Aorta (tissue), 5 donors: ENCODE measurements around the gene STX8. TPM values are rescaled to one million over a fixed set of nuclear protein-coding genes. Genes with fewer than 3 reads are reported as not detected.
A peak's percentile ranks its signal among the peaks of the same experiment; 100 is the strongest.

Experiments used
- ATAC-seq: fragments of 200-7000 bp; cut with Tn5 transposase; one replicate; pipeline ENCODE4 v1.9.1; 2022; ENCODE audit warnings: moderate library complexity; ENCODE audit not compliant: low FRiP score
- DNase-seq, 2 donors: peaks; one replicate each; pipeline ENCODE4 v3.0.0-alpha.2; 2020
- H3K27ac ChIP-seq, 2 donors: one replicate each; pipeline ENCODE4 v1.5.1; 2013; ENCODE audit warnings: low read length in 2 of 2, mild to moderate bottlenecking in 2 of 2, moderate library complexity in 2 of 2, control low read depth in 1 of 2, inconsistent platforms in 1 of 2, low read depth in 1 of 2
- H3K27me3 ChIP-seq, 2 donors: one replicate each; pipeline ENCODE4 v1.6.1; 2013; ENCODE audit warnings: control low read depth in 1 of 2, low read length in 1 of 2, mild to moderate bottlenecking in 1 of 2, moderate library complexity in 1 of 2; ENCODE audit not compliant: insufficient read depth in 2 of 2, control insufficient read depth in 1 of 2
- H3K36me3 ChIP-seq, 2 donors: one replicate each; pipeline ENCODE4 v1.6.1; 2013; ENCODE audit warnings: control low read depth in 1 of 2, low read length in 1 of 2, mild to moderate bottlenecking in 1 of 2; ENCODE audit not compliant: insufficient read depth in 2 of 2, control insufficient read depth in 1 of 2
- H3K4me1 ChIP-seq, 2 donors: one replicate each; pipeline ENCODE4 v1.6.1; 2013; ENCODE audit warnings: low read length in 2 of 2, control low read depth in 1 of 2, mild to moderate bottlenecking in 1 of 2, moderate library complexity in 1 of 2; ENCODE audit not compliant: insufficient read depth in 2 of 2, control insufficient read depth in 1 of 2
- H3K4me3 ChIP-seq, 2 donors: one replicate each; pipeline ENCODE4 v1.5.1; 2013; ENCODE audit warnings: low read length in 2 of 2, control low read depth in 1 of 2, mild to moderate bottlenecking in 1 of 2
- H3K9me3 ChIP-seq: one replicate; pipeline ENCODE4 v1.6.1; 2013; ENCODE audit warnings: mild to moderate bottlenecking, low read length; ENCODE audit not compliant: control insufficient read depth
- WGBS, 2 donors: extraction: QIAGEN DNeasy Blood & Tissue Kit; methylation state at CpG; one replicate each; pipeline ENCODE4 v1.1.7; 2013; 5-methylcytosine and 5-hydroxymethylcytosine counted together
- intact Hi-C, 2 donors: fragments of 100-400 bp; cut with DNase I; formaldehyde crosslinking; loops; one replicate each; pipeline versions ENCODE4 v1.14.2 to v1.15.0; 2022
- polyA plus RNA-seq, 2 donors: library from polyadenylated mRNA; stranded (reverse); fragments of 200-250 nt; gene quantifications; one replicate each; pipeline ENCODE4 v1.2.3, GENCODE V29; 2013
- total RNA-seq, 2 donors: library from RNA; stranded (reverse); fragmentation: NEBNext Ultra II Directional; extraction: Animal tissue kit (Norgen Biotek cat#: 25700); gene quantifications; one replicate each; pipeline ENCODE4 v1.2.1, GENCODE V29; 2021
- donor health status: healthy with polysubstance abuse.
- donor health status: Bipolar disorder and iron deficiency.
- donor health status: DM: no; HTN: no; CAD: no.
- donor health status: DM: no; HTN: no; CAD: no.
- donor health status: DM: yes; HTN: yes; CAD: no.

The STX8 gene
- total and polyA plus RNA-seq, 4 donors: 57.4 to 108 (median 68.5) TPM

GRCh38 chr17:9298776-9299295 is 276.8 kb downstream of the STX8 start:
- Histone ChIP-seq H3K27me3 (no peaks in the 10 kb centered on the region), H3K36me3 (no peaks in the 10 kb centered on the region), H3K9me3 (no peaks in the 10 kb centered on the region), H3K4me1 (peaks cover 0 to 3% of the 10 kb centered on the region in 2 donors), H3K4me3 (no peak overlapping the region), H3K27ac (no peak overlapping the region)
- ATAC-seq: no peak
- intact Hi-C loops: loop anchor here (10.0 kb wide), 3 partner anchors 94 to 184 kb away; no protein-coding TSS in a partner anchor
- 64 to 78% methylated on average over 5 of the region's 5 CpGs for WGBS, 2 donors
- DNase-seq: no peak

- no peak for DNase-seq
These were observed 277.5 kb downstream of the STX8 start for GRCh38 chr17:9298135-9298534.

GRCh38 chr17:9294661-9295210 is 280.9 kb downstream of the STX8 start:
- Histone ChIP-seq H3K9me3 (no peaks in the 10 kb centered on the region), H3K4me3 (no peak overlapping the region), H3K27ac (no peak overlapping the region), H3K36me3 (no peaks in the 10 kb centered on the region), H3K4me1 (peaks cover 3 to 4% of the 10 kb centered on the region in 2 donors), H3K27me3 (no peaks in the 10 kb centered on the region)
- no peak for ATAC-seq
- WGBS, 2 donors: 52 to 56% methylated on average over 4 of the region's 4 CpGs
- intact Hi-C loops: loop anchor here (5.0 to 10.0 kb wide), 6 partner anchors 90 to 302 kb away; no protein-coding TSS in a partner anchor
- no peak for DNase-seq

More at GRCh38 chr17:9298135-9298534, 277.5 kb downstream of the STX8 start:
- peaks cover 2 to 3% of the 10 kb centered on the region in 2 donors for H3K4me1 ChIP-seq
- H3K4me3 ChIP-seq: no peak overlapping the region
- no peaks in the 10 kb centered on the region for H3K36me3 ChIP-seq
- WGBS, 2 donors: 78 to 85% methylated on average over 5 of the region's 5 CpGs
- no peaks in the 10 kb centered on the region for H3K27me3 ChIP-seq
- ATAC-seq: no peak
- intact Hi-C loops: loop anchor here (10.0 kb wide), 3 partner anchors 93 to 183 kb away; no protein-coding TSS in a partner anchor
- H3K27ac ChIP-seq: no peak overlapping the region
- H3K9me3 ChIP-seq: no peaks in the 10 kb centered on the region

GRCh38 chr17:9292561-9292941 is 283.1 kb downstream of the STX8 start:
- intact Hi-C loops: loop anchor here (5.0 to 10.0 kb wide), 6 partner anchors 88 to 300 kb away; no protein-coding TSS in a partner anchor
- 2 to 6% methylated on average over 2 of the region's 2 CpGs for WGBS, 2 donors
- H3K4me1 ChIP-seq: peaks cover 3 to 4% of the 10 kb centered on the region in 2 donors
- H3K4me3 ChIP-seq: no peak overlapping the region
- no peak for DNase-seq
- no peaks in the 10 kb centered on the region for H3K9me3 ChIP-seq
- H3K36me3 ChIP-seq: no peaks in the 10 kb centered on the region
- ATAC-seq: peak; percentile 74
- no peaks in the 10 kb centered on the region for H3K27me3 ChIP-seq
- H3K27ac ChIP-seq: peak overlapping the region; percentile 23 to 61

- WGBS, 2 donors: 27 to 29% methylated on average over 8 of the region's 8 CpGs
- intact Hi-C loops: loop anchor here (5.0 to 10.0 kb wide), 6 partner anchors 87 to 300 kb away; no protein-coding TSS in a partner anchor
- peak overlapping the region; percentile 23 to 61 for H3K27ac ChIP-seq
These were observed 283.6 kb downstream of the STX8 start for GRCh38 chr17:9291912-9292560.

DNA sequence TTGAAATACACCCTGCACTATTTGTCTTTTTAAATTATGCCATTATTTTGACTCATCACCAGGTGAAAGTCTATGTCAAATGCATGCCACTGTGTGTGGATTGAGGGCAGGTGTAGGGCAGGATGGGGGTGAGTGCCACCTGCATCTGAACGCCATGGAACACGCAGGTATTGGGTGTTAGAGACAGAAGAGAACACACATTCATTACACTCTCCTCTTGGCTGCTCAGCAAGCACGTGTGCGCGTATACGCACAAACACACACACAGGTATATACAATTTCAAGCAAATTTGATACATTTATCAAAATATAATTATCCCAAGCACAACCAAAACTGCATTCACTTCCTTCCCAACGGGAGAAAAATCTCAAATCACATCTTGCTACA is 285.4 kb downstream of the STX8 start:
- no peaks in the 10 kb centered on the region for H3K36me3 ChIP-seq
- H3K9me3 ChIP-seq: no peaks in the 10 kb centered on the region
- H3K4me3 ChIP-seq: no peak overlapping the region
- WGBS, 2 donors: 90 to 93% methylated on average over 7 of the region's 7 CpGs
- DNase-seq (no peak), ATAC-seq (no peak)
- H3K27me3 ChIP-seq: no peaks in the 10 kb centered on the region
- H3K27ac ChIP-seq: no peak overlapping the region
- H3K4me1 ChIP-seq: peaks cover 3 to 4% of the 10 kb centered on the region in 2 donors
- intact Hi-C loops: loop anchor here (5.0 to 10.0 kb wide), 6 partner anchors 85 to 298 kb away; no protein-coding TSS in a partner anchor

More at GRCh38 chr17:9291912-9292560, 283.6 kb downstream of the STX8 start:
- DNase-seq: peak; percentile 55 to 82
- Histone ChIP-seq H3K4me1 (peaks cover 3 to 4% of the 10 kb centered on the region in 2 donors), H3K4me3 (no peak overlapping the region), H3K27me3 (no peaks in the 10 kb centered on the region), H3K9me3 (no peaks in the 10 kb centered on the region), H3K36me3 (no peaks in the 10 kb centered on the region)
- peak; percentile 89 for ATAC-seq

DNA sequence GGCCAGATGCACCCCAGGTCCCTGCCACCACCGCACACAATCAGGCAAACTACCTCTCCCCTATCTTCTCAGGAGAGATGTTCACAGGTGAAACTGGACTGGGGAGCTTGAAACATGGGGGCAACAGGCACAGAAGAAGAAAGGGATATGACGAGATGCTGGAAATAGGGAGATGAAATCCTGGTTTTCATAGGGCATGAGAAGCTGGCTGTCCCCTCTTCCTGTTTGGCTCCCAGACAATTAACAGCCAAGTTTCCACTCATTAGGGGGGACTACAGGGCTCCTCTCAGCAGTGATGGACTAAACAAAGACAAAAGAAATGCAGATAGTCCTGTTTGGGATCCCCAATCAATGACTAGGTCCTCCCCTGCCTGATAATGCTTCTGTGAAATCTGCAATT is 288.3 kb downstream of the STX8 start:
- Histone ChIP-seq H3K4me1 (no peaks in the 10 kb centered on the region), H3K27me3 (no peaks in the 10 kb centered on the region), H3K9me3 (no peaks in the 10 kb centered on the region), H3K36me3 (no peaks in the 10 kb centered on the region), H3K27ac (no peak overlapping the region), H3K4me3 (no peak overlapping the region)
- 91 to 100% methylated on average over 2 of the region's 2 CpGs for WGBS, 2 donors
- ATAC-seq: no peak
- DNase-seq: no peak
- intact Hi-C loops: no loop called here

GRCh38 chr17:9286434-9286833 is 289.2 kb downstream of the STX8 start:
- WGBS, 2 donors: 92% methylated on average over 7 of the region's 7 CpGs
- no peaks in the 10 kb centered on the region for H3K36me3 ChIP-seq
- no peaks in the 10 kb centered on the region for H3K9me3 ChIP-seq
- H3K27me3 ChIP-seq: no peaks in the 10 kb centered on the region
- no peak for ATAC-seq
- no peak for DNase-seq
- no peak overlapping the region for H3K27ac ChIP-seq
- H3K4me3 ChIP-seq: no peak overlapping the region
- no peaks in the 10 kb centered on the region for H3K4me1 ChIP-seq
- intact Hi-C loops: no loop called here
